Measurements from ENCODE around the gene FRMPD3.

DNA sequence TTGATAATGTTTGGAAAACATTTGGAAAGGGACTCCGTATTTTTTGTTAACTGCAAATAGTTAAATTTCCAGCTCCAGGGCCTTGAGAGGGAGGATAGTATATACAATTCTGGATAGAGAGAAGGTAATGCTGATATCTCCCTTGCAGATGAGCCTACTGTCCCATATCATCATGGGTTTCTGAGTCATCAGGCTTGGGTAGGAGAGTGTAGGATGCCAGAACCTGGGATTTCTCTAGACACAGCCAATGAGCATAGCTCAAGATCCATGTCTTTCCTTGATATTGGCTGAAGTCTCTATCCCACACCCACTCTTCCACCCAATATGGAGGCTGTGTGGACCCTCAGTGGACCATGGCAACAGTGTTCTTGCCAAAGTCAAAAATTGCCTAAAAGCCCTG, 7.8 kb downstream of the FRMPD3 start:
- no peak for TF ChIP-seq GATA1 (IDR thresholded peaks at IDR 0.05; ENCODE audit: low read depth, low read length)
- TF ChIP-seq POLR2A (IDR thresholded peaks at IDR 0.05; ENCODE audit: low read length): no peak
